ENCODE results near the gene ATP5PB.

Gene ATP5PB

DNA sequence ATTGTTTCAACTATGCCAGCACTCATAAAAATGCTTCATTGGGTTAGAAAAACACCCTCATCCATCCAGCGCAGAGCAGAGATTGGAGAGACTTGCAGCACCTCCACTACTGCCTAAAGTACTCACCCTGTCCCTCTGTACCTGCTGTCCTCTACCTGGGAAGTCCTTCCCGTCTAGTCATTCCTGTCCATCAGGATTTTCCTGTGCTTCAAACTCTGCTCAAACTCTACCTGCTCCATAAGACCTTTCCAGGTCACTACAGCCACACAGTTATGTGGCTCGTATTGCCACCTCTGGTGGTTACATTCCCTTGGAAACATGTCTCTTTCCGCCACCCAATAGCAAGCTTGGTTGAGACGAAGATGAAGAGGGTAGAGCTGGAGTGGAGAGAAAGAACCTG, 28.9 kb upstream of the ATP5PB start:
- Histone ChIP-seq H3K9ac (ENCODE audit: low read length) (no peak overlapping the region), H3K4me3 (ENCODE audit: low read length) (no peak overlapping the region), H3K4me1 (ENCODE audit: control insufficient read depth, low read depth, low read length) (no peaks in the 10 kb centered on the region), H3K27ac (ENCODE audit: low read length) (no peak overlapping the region), H3K27me3 (ENCODE audit: control insufficient read depth, insufficient read depth, low read length) (no peaks in the 10 kb centered on the region), H3K9me3 (ENCODE audit: control insufficient read depth, low read depth, low read length) (no peaks in the 10 kb centered on the region), H3K36me3 (ENCODE audit: control insufficient read depth, low read depth, low read length) (no peaks in the 10 kb centered on the region)

DNA sequence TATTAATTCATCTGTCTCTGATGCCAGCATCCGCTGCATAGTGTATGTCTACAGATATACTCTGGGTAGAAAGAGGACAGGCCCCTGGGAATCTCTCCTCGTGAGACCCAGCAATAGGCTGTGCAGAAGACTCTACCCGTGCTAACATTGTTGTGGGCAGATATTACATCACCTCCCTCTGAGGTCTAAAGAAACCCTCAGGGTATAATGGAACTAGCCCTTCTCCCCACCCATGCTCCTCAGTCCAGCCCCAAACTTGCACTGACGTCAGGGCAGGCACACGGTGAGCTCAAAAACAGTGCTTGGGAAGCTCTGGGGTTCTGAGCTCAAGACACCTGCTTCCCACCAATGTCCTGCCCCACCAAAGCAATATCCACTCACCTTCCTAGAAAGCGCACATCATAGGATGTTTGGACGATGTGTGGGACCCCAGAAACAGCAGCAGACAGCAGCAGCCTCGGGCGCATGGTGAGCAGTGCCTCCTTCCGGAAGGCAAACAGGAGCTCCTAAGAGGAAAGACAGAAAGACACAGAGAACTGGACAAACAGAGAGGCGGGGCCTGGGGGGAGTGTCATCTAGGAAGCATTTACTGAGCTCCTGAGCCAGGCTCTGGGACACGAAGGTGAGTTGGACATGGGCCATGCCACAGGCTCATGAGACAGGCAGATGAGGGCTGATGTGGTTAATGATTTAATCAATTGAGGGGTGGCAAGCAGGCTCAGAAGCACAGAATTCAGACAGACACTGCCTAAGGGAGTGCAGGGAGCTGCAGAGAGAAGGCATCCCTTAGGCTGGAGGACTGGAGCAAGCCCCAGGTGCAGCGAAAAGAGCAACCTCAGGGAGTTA, 26.5 kb upstream of the ATP5PB start:
- Histone ChIP-seq H3K4me3 (ENCODE audit: low read length) (no peak overlapping the region), H3K9me3 (ENCODE audit: control insufficient read depth, low read depth, low read length) (no peaks in the 10 kb centered on the region), H3K36me3 (ENCODE audit: control insufficient read depth, low read depth, low read length) (no peaks in the 10 kb centered on the region), H3K4me1 (ENCODE audit: control insufficient read depth, low read depth, low read length) (no peaks in the 10 kb centered on the region), H3K27me3 (ENCODE audit: control insufficient read depth, insufficient read depth, low read length) (no peaks in the 10 kb centered on the region), H3K9ac (ENCODE audit: low read length) (no peak overlapping the region), H3K27ac (ENCODE audit: low read length) (no peak overlapping the region)

DNA sequence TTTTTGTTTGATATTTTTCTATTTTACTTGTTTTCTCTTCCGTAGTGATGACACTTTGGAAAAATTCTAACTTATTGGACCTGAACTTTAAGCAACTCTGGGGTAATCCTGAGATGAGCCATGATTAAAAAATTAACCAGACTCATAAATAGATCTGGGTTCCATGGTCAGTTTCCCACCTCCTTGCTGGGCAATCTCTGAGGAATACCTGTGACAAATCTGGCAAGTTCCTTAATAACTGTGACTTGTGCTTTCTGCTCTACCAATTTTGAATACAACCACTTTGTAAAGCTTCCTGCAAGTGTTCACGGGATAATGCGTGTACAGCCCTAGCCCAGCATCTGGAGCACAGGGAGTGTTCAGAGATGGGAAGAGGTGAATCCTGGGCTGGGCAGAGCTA, 25.0 kb upstream of the ATP5PB start:
- Histone ChIP-seq H3K9me3 (ENCODE audit: control insufficient read depth, low read depth, low read length) (no peaks in the 10 kb centered on the region), H3K4me1 (ENCODE audit: control insufficient read depth, low read depth, low read length) (no peaks in the 10 kb centered on the region), H3K27me3 (ENCODE audit: control insufficient read depth, insufficient read depth, low read length) (no peaks in the 10 kb centered on the region), H3K9ac (ENCODE audit: low read length) (no peak overlapping the region), H3K36me3 (ENCODE audit: control insufficient read depth, low read depth, low read length) (no peaks in the 10 kb centered on the region), H3K27ac (ENCODE audit: low read length) (no peak overlapping the region), H3K4me3 (ENCODE audit: low read length) (no peak overlapping the region)

DNA sequence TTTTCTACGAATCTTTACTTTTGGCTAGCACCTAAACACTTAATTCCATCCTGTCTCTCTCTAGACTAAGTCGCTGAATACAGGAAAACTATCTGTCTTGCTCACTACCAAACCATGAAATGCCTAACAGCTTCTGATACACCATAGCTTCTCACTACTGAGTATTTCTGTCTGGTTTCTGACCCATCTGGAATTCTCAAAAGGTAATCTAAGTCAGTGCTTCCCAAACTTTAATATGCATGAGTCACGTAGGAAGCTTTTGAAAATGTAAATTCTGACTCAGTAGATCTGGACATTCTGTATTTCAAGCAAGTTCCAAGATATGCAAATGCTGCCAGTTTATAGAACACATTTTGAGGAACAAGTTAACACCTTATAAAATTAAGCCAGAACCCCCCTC, 12.5 kb upstream of the ATP5PB start:
- Histone ChIP-seq H3K27ac (ENCODE audit: low read length) (no peak overlapping the region), H3K9me3 (ENCODE audit: control insufficient read depth, low read depth, low read length) (no peaks in the 10 kb centered on the region), H3K4me1 (ENCODE audit: control insufficient read depth, low read depth, low read length) (no peaks in the 10 kb centered on the region), H3K27me3 (ENCODE audit: control insufficient read depth, insufficient read depth, low read length) (no peaks in the 10 kb centered on the region), H3K36me3 (ENCODE audit: control insufficient read depth, low read depth, low read length) (peaks cover 39% of the 10 kb centered on the region), H3K4me3 (ENCODE audit: low read length) (no peak overlapping the region), H3K9ac (ENCODE audit: low read length) (no peak overlapping the region)

DNA sequence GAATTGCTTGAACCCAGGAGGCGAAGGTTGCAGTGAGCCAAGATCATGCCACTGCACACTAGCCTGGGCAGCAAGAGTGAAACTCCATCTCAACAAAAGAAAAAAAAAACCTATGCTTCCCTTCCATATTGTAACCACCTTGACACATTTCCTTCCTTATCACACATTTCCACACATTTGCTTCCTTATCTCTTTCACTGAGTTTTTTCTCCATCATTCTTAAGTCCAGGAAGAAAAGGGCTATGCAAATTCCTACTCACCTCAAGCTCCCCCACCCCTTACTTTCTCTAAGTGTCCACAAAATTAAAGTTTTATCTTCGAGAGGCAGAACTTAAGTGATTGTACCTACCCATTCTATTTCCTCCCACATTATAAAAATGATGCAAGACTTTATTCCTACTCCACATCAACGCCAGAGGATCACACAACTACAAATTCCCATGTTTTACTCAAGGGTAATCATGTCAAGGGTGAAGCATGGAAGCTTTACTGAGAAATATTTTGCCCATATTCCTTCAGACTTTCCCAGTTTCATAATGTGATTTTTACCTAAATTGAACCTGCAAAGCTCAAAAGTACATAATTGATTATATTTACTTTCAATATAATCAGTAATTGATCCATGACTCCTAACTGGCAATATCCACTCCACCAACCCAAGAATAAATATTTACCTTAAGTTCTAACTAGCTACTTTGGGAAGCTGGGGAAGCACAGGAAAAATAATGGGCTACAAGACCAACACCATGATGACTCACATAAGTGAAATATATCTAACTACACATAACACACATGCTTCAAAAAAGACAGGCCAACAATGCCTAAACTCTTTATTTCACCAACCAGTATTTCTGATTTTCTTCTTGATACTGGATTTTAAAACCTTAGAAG, 9.6 kb upstream of the ATP5PB start:
- H3K27me3 ChIP-seq (ENCODE audit: control insufficient read depth, insufficient read depth, low read length): no peaks in the 10 kb centered on the region
- H3K27ac ChIP-seq (ENCODE audit: low read length): no peak overlapping the region
- no peaks in the 10 kb centered on the region for H3K4me1 ChIP-seq (ENCODE audit: control insufficient read depth, low read depth, low read length)
- H3K4me3 ChIP-seq (ENCODE audit: low read length): no peak overlapping the region
- H3K36me3 ChIP-seq (ENCODE audit: control insufficient read depth, low read depth, low read length): peaks cover 69% of the 10 kb centered on the region
- no peaks in the 10 kb centered on the region for H3K9me3 ChIP-seq (ENCODE audit: control insufficient read depth, low read depth, low read length)
- H3K9ac ChIP-seq (ENCODE audit: low read length): no peak overlapping the region

DNA sequence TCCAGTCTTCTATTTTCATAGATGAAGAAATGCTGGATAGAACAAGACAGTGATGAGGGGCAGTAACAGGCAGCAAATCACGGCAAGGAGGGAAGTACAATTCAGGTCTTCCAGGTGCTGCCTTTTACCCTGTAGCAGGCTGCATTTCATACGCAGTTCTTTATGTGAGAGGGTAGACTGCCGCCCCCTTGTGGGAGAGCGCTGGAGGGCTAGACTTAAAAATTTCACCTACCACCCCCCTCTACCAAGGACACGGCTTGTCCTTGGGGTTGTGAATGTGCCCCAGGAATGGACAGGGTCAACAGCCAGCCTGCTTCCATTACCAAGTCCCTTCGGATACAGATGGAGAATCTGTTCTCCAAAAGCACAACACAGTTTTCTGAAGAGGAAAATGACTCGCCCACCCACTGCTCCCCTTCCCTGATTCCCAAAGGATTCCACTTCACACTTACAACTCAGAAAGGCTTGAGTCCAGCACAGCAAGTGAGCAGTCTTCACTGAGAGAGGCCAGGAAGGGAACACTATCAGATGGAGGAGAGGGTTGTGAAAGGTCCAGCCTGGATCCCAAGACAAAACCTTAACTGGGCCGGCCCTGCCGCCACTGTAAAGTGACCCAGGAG, 7.6 kb upstream of the ATP5PB start:
- H3K27me3 ChIP-seq (ENCODE audit: control insufficient read depth, insufficient read depth, low read length): no peaks in the 10 kb centered on the region
- no peak overlapping the region for H3K27ac ChIP-seq (ENCODE audit: low read length)
- no peak overlapping the region for H3K4me3 ChIP-seq (ENCODE audit: low read length)
- no peaks in the 10 kb centered on the region for H3K4me1 ChIP-seq (ENCODE audit: control insufficient read depth, low read depth, low read length)
- H3K36me3 ChIP-seq (ENCODE audit: control insufficient read depth, low read depth, low read length): peaks cover 85% of the 10 kb centered on the region
- H3K9me3 ChIP-seq (ENCODE audit: control insufficient read depth, low read depth, low read length): no peaks in the 10 kb centered on the region
- H3K9ac ChIP-seq (ENCODE audit: low read length): no peak overlapping the region

DNA sequence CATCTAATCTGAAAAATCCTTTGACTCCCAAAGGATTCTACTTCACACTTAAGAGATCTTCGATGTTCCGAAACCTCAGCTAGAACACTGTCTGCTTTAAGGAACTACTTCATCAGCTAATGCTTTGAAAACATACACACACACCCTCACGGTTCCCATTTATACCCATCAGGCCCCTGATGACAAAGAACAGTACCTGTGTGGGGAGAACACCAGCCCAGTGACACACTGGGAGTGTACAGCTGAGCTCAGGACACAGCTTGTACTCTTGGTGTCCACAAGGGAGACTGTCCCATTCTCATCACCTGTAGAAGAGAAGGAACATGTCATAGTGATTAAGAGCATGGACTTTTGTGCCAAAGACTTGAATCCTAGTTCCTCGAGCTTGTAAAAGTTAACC, 6.8 kb upstream of the ATP5PB start:
- H3K9me3 ChIP-seq (ENCODE audit: control insufficient read depth, low read depth, low read length): no peaks in the 10 kb centered on the region
- H3K4me3 ChIP-seq (ENCODE audit: low read length): no peak overlapping the region
- H3K36me3 ChIP-seq (ENCODE audit: control insufficient read depth, low read depth, low read length): peaks cover 92% of the 10 kb centered on the region
- H3K4me1 ChIP-seq (ENCODE audit: control insufficient read depth, low read depth, low read length): no peaks in the 10 kb centered on the region
- no peaks in the 10 kb centered on the region for H3K27me3 ChIP-seq (ENCODE audit: control insufficient read depth, insufficient read depth, low read length)
- no peak overlapping the region for H3K9ac ChIP-seq (ENCODE audit: low read length)
- no peak overlapping the region for H3K27ac ChIP-seq (ENCODE audit: low read length)

DNA sequence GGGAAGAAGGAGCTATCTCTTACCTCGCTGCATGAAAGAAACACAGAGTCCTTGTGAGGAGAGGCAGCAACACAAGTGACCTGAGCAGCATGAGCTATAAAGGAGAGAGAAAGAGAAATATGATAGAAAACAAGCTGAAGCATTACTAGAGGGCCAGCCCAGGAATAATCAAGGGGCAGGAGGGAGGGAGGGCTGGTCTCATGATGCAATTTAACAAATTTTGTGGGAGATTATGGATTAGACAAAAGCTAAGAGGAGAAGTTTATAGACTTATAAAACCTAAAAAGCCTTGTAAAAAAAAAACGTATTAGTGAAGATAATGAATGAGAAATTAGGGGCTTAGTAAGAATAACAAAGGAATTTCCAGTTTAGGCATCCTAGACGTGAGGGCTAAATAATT, 5.2 kb upstream of the ATP5PB start:
- no peak overlapping the region for H3K27ac ChIP-seq (ENCODE audit: low read length)
- no peak overlapping the region for H3K9ac ChIP-seq (ENCODE audit: low read length)
- H3K4me3 ChIP-seq (ENCODE audit: low read length): no peak overlapping the region
- peaks cover 77% of the 10 kb centered on the region for H3K36me3 ChIP-seq (ENCODE audit: control insufficient read depth, low read depth, low read length)
- H3K4me1 ChIP-seq (ENCODE audit: control insufficient read depth, low read depth, low read length): peaks cover 6% of the 10 kb centered on the region
- no peaks in the 10 kb centered on the region for H3K27me3 ChIP-seq (ENCODE audit: control insufficient read depth, insufficient read depth, low read length)
- H3K9me3 ChIP-seq (ENCODE audit: control insufficient read depth, low read depth, low read length): no peaks in the 10 kb centered on the region

DNA sequence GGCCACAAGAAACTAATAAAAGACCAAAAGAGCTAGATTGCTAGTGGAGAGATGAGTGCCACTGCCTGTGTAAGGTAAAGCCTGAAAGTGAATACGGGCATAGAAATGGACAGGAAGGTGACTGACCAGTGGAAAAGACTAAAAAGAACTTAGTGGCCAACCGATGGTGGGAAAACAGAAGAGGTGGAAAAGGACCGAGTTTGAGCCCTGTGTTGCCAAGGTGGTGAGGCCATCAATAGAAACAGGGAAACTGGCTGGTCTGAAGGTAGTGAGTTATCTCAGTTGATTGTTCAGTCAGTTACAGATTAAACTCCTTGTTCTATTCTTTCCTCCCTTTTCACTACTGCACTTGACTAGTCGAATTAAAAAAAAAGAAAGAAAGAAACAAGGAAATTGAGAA, 2.7 kb upstream of the ATP5PB start:
- Histone ChIP-seq H3K27me3 (ENCODE audit: control insufficient read depth, insufficient read depth, low read length) (no peaks in the 10 kb centered on the region), H3K9me3 (ENCODE audit: control insufficient read depth, low read depth, low read length) (no peaks in the 10 kb centered on the region), H3K4me1 (ENCODE audit: control insufficient read depth, low read depth, low read length) (peaks cover 12% of the 10 kb centered on the region), H3K4me3 (ENCODE audit: low read length) (no peak overlapping the region), H3K36me3 (ENCODE audit: control insufficient read depth, low read depth, low read length) (peaks cover 54% of the 10 kb centered on the region), H3K9ac (ENCODE audit: low read length) (no peak overlapping the region), H3K27ac (ENCODE audit: low read length) (no peak overlapping the region)

DNA sequence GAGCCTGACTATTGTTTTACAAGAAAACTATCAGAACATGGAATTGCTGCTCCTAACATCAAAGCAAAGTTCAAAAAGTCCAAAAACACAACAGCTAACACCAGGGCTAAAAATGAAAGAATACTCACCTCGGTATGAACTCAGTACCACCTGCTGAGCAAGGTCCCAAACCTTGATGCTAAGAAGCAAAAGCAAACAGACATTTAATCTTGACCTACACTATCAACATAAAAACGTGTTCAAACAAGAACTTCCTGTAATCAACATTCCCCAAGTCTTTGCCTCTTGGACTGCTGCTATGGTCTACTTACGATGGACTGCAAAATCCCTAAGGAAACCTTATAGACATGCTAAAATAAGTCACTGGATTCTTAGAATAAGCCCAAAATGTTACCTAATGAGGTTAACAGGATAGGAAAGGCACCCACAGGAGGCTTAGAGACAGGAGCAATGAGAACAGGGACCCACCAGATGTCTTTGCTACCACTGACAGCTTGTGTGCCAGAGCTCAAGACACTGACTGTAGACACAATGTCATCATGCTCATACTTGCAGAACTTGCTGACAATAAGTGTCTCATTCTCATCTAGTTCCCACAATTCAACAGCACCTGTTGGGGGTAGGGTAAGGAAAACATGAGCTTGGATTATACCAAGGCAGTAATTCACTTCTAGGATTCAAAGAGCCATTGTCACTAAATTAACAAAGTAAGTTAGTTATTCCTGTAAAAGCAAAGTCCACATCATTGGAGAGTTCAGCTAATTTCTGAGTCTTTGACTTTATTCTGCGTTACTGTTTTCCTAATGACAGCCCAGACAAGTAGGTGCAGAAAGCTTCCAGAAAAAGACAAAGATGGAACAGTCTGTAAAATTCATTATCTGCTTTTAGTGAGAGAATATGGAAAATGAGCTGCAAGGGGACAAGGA, 2.0 kb upstream of the ATP5PB start:
- no peak overlapping the region for H3K27ac ChIP-seq (ENCODE audit: low read length)
- no peak overlapping the region for H3K9ac ChIP-seq (ENCODE audit: low read length)
- no peaks in the 10 kb centered on the region for H3K27me3 ChIP-seq (ENCODE audit: control insufficient read depth, insufficient read depth, low read length)
- peak overlapping the region; percentile 100 for H3K4me3 ChIP-seq (ENCODE audit: low read length)
- H3K4me1 ChIP-seq (ENCODE audit: control insufficient read depth, low read depth, low read length): peaks cover 12% of the 10 kb centered on the region
- peaks cover 48% of the 10 kb centered on the region for H3K36me3 ChIP-seq (ENCODE audit: control insufficient read depth, low read depth, low read length)
- no peaks in the 10 kb centered on the region for H3K9me3 ChIP-seq (ENCODE audit: control insufficient read depth, low read depth, low read length)

DNA sequence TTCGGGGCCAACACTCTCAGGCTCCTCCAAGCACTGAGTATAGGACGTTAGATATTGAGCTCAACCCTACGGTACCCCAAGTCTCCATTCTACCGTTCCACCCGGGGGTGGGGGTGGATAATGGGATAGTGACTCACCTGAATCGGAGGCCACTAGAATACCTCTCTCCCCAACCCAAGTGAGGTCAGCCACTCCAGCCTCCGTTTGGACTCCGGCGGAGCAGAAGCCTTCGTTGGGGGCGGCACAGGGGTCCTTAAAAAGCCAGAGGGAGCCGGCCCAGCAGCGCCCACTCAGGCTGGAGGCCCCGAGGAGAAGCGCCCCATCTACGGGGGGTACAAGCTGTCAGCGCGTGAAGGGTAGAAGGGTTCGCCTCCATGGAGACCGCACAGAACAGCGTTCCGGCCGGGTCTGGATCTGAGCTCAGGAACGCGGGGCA, 764 bp upstream of the ATP5PB start:
- Histone ChIP-seq H3K9me3 (ENCODE audit: control insufficient read depth, low read depth, low read length) (no peaks in the 10 kb centered on the region), H3K4me1 (ENCODE audit: control insufficient read depth, low read depth, low read length) (peaks cover 12% of the 10 kb centered on the region), H3K27me3 (ENCODE audit: control insufficient read depth, insufficient read depth, low read length) (no peaks in the 10 kb centered on the region), H3K4me3 (ENCODE audit: low read length) (peak overlapping the region; percentile 100), H3K36me3 (ENCODE audit: control insufficient read depth, low read depth, low read length) (peaks cover 36% of the 10 kb centered on the region), H3K9ac (ENCODE audit: low read length) (peak overlapping the region; percentile 97), H3K27ac (ENCODE audit: low read length) (peak overlapping the region; percentile 54)

All from iPS-18a (cell line).